GM19463 (cell line): ENCODE results near the gene SLC24A1.

ENCODE experiments used
- ATAC-seq: cut with Tn5 transposase; IDR thresholded peaks from one replicate; pipeline ENCODE4 v1.9.1; 2021; ENCODE audit warnings: mild to moderate bottlenecking, moderate library complexity; ENCODE audit not compliant: unreplicated experiment

The SLC24A1 gene

GRCh38 chr15:65651831-65652749 is 30.4 kb downstream of the SLC24A1 start:
- no peak for ATAC-seq

- ATAC-seq = no peak
Measured at GRCh38 chr15:65653341-65653740, 31.6 kb downstream of the SLC24A1 start.

GRCh38 chr15:65653801-65654521 is 32.2 kb downstream of the SLC24A1 start:
- no peak for ATAC-seq

- no peak for ATAC-seq
Measured at GRCh38 chr15:65655026-65655425, 33.3 kb downstream of the SLC24A1 start.

GRCh38 chr15:65655457-65655856 is 33.7 kb downstream of the SLC24A1 start:
- no peak for ATAC-seq

- no peak for ATAC-seq
Measured at GRCh38 chr15:65659502-65660052, 37.8 kb downstream of the SLC24A1 start.

- no peak for ATAC-seq
Measured at GRCh38 chr15:65660927-65661326, 39.2 kb downstream of the SLC24A1 start.

GRCh38 chr15:65663521-65663920 is 41.8 kb downstream of the SLC24A1 start:
- ATAC-seq = no peak

GRCh38 chr15:65666257-65666656 is 44.5 kb downstream of the SLC24A1 start:
- ATAC-seq = no peak

- ATAC-seq = no peak
Measured at GRCh38 chr15:65675551-65675950, 53.8 kb downstream of the SLC24A1 start.

GRCh38 chr15:65676123-65676522 is 54.4 kb downstream of the SLC24A1 start:
- ATAC-seq = no peak

- no peak for ATAC-seq
Measured at GRCh38 chr15:65680544-65680943, 58.8 kb downstream of the SLC24A1 start.

- ATAC-seq = no peak
Measured at GRCh38 chr15:65682404-65682911, 60.7 kb downstream of the SLC24A1 start.

GRCh38 chr15:65688462-65688861 is 66.7 kb downstream of the SLC24A1 start:
- no peak for ATAC-seq

- ATAC-seq = no peak
Measured at GRCh38 chr15:65690173-65690572, 68.4 kb downstream of the SLC24A1 start.

- ATAC-seq = no peak
Measured at GRCh38 chr15:65690778-65691177, 69.0 kb downstream of the SLC24A1 start.

- ATAC-seq = no peak
Measured at GRCh38 chr15:65695081-65695480, 73.3 kb downstream of the SLC24A1 start.
